GM19239 (cell line): Measurements from ENCODE around the gene DIP2C.

ENCODE experiments used
- DNase-seq: peaks from one replicate; pipeline ENCODE4 v3.0.0; 2011; ENCODE audit warnings: low spot score; ENCODE audit not compliant: insufficient read length
- FAIRE-seq: peaks from 2 replicates; lab custom pipeline; 2011; peaks lifted over from hg19 to GRCh38; lab: Jason Lieb, UNC

Gene DIP2C

GRCh38 chr10:565676-566075, 123.8 kb downstream of the DIP2C start:
- FAIRE-seq: no peak

DNA sequence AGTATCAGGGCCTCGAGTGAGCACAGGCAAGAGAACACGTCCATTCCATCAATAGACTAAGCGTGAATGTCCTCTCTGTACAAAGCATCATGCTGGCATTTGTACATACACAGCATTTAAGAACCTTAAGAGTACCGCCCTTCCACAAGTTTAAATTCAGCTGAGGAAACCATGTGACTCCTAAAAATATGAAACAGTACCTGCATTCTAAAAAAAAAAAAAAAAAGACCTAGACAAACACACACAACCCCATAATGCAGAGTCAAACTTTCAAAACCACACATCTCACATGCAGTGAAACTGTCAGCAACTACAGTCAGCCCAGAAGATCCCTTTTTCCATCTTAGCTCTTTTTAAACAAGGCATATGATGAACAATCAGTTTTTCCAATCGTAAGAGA, 124.3 kb downstream of the DIP2C start:
- FAIRE-seq (no peak), DNase-seq (no peak)

More at GRCh38 chr10:565676-566075, 123.8 kb downstream of the DIP2C start:
- DNase-seq: no peak

GRCh38 chr10:563827-564226, 125.6 kb downstream of the DIP2C start:
- no peak for DNase-seq
- no peak for FAIRE-seq

DNA sequence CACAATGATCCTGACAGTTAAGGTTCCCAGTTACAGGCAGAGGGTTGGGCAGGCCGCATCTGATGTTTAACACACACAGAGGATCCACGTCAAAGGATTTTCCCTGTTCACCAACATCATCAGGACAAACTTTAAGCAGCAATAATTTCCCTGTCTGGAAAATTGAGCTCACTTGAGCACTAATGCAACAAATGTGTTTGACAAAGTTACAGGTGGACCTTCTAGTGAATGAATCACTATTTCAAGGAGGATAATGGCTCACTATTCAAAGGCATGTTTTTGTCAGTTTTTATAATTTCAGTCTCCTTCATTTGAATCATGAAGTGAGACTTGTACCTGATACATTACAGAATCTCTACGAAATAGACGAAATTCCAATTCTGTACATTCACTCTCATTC, 127.3 kb downstream of the DIP2C start:
- no peak for DNase-seq
- FAIRE-seq: no peak

GRCh38 chr10:561721-562120, 127.7 kb downstream of the DIP2C start:
- DNase-seq (no peak), FAIRE-seq (no peak)

GRCh38 chr10:560314-560992, 129.0 kb downstream of the DIP2C start:
- FAIRE-seq (no peak), DNase-seq (no peak)

GRCh38 chr10:559767-560047, 129.8 kb downstream of the DIP2C start:
- FAIRE-seq: no peak
- DNase-seq: no peak

DNA sequence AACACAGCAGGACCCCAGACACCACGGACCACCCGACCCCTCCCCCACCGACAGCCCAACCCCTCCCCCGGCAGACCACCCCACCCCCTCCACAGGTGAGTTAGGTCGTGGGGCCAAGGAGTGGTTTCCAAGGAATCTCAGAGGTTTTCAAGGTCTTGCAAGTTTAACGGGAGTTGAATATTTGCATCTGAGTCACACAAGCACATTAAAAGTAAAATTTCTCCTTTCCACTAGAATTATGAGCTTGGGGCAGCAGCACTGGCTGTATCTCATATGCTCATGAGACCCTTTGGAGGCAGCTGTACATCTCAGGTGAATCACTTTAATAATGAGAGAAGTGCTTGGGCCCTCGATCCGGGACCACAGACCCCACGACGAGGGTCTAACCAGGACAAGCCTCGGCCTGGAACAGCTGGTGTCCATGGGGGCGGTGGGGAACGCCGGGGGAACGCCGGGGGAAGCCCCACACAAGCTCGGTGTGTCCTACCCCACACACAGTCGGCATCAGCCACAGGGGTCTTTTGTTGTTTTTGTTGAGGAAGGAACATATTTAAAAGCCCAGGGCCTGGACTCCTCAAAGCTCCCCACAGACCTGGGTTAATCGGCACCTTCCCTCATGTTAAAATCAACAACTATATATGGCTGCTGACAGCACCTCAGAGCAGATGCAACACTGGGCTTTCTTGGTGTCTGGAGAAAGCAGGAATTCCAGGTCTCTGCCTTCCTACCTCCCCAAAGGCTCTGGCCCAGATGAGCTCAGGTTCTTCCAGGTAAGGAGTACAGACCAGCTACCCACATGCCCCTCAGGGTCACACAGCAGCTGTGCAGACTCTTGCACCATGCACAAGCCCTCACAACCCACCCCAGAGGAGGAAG, 130.3 kb downstream of the DIP2C start:
- no peak for FAIRE-seq
- DNase-seq: no peak

GRCh38 chr10:558364-558763, 131.1 kb downstream of the DIP2C start:
- no peak for FAIRE-seq
- no peak for DNase-seq

DNA sequence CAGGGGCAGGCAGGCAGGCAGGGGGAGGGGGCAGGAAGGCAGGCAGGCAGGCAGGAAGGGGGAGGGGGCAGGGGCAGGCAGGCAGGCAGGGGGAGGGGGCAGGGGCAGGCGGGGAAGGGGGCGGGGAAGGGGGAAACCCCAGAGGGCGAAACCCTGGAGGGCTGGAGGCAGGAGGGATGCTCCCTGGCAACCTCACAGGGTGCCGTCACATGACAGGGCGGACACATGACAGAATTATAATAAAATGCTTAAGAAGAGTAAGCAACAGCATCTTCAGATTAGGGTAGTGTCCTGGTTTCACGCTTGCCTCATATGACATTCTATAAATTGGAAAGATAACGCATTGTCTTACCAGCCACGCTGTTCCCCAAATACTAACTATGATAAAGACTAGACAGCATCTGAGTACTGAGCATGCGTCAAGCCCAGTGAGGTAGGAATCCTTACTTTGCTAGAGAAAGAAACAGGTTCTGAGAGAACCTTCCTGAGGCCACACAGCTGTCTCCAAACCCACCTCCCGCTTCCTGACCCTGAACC, 131.6 kb downstream of the DIP2C start:
- FAIRE-seq: no peak
- DNase-seq: no peak

- DNase-seq: no peak
- FAIRE-seq: no peak
Observed at GRCh38 chr10:556971-557637, 132.4 kb downstream of the DIP2C start.

DNA sequence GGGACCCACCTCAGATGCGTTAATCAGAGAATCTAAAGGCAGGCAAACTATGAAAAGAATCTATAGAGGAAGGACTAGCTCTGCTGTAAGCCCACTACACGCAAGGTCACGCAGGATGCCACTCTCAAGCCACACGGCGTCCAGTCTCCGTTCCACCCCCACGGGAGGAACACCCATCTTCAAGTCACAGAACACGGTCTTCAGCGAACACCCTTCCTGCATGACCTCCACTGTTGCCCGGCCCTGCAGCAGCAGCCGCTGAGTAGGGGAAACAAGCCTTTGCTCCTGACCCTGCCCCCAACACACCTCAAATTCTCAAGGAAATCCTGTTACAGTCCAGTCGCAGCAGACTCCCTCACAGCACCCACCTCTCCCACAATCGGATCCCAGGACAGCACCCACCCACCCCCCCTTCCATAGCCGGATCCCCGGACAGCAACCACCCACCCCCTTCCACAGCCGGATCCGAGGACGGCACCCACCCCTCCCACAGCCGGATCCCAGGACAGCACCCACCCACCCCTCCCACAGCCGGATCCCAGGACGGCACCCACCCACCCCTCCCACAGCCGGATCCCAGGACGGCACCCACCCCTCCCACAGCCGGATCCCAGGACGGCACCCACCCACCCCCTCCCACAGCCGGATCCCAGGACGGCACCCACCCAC, 133.7 kb downstream of the DIP2C start:
- DNase-seq (no peak), FAIRE-seq (no peak)

DNA sequence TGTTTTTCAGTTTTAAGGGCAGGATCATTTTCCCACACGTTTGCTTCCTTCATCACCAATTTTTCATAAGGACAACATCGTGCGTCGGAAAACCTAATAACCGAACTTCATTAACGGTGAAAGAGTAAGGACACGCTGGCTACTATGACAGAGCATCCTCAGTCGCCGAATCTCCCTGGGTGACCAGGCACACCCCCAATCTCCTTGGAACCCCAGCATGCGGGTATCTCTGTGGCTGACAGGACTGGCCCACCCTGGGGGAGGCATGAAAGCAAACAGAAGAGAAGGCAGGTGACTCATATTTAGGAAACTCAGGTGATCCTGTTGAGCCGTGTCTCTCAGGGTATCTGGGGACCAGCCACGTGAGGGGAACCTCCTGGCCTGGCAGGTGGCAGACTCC, 134.2 kb downstream of the DIP2C start:
- FAIRE-seq (no peak), DNase-seq (no peak)

DNA sequence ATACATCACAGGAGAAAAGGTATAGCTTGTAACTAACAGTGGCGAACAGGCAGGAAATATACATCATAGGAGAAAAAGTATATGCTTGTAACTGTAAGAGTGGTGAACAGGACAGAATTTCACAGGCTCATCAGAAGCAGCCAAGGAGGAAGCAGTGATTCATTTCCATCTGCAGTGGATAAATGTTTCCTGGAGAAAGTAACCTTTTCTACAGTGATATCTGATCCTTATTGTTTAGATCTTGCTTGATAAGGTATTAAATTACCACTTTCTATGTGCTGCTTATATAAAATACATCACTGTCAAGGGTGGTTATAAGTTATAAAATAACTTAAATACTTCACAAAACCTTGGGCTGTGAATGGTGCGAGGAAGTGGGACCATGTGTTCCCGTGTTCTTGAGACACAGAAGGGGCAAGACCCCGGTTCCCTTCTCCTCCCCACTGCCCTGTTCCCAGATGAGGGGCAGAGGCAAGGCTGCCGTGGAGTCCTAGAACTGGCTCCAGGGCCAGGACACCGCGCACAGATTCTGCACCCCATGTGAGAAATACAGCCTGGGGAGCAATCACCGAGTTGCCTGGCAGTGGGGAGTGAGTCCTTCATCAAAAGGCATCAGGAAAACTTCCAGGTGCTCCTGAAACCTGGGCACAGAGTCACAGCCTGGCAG, 135.2 kb downstream of the DIP2C start:
- no peak for FAIRE-seq
- DNase-seq: no peak

GRCh38 chr10:553233-553632, 136.2 kb downstream of the DIP2C start:
- no peak for DNase-seq
- FAIRE-seq: no peak

- DNase-seq (no peak), FAIRE-seq (no peak)
Observed at GRCh38 chr10:552679-553078, 136.8 kb downstream of the DIP2C start.

DNA sequence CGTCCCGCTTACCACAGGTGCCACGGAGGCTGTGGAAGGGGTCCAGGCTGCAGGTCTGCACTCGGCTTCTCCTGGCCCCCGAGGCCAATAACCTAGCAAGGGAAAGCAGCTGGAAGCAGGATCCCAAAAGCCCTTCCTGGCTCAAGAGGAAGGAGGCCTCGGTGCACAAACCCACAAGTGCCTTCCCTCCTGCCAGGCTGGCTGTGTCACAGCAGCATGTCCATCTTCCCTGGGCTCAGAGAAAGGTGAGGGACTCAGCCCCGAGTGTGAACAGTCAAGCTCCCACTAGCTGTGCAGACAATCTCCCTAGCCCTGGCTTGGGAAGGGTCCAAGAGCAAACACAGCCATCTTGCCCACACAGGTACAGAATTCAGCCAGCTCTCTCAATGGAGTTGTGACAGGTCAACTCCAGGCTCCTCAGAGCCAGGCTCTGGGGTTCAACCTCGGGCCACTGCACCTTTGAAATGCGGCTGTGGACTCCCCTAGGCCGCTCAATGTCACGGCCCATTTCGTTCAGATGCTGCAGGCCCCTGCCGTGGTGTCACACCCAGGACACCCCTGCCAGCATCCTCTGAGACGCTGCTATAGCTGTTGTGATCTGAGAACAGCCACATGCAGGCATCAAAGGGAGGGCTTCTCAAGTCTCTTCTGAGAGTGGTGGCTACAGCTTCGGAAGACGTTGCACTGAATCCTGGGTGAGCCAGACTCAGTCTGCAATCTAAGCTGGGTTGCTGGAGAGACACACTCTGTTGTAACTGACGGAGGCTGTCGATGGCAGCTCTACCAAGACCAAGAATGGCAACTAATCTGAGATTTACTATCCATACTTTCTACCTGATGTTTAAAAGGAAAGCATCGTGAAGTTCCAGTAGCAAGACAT, 137.9 kb downstream of the DIP2C start:
- DNase-seq (no peak), FAIRE-seq (no peak)

GRCh38 chr10:550665-551372, 138.6 kb downstream of the DIP2C start:
- FAIRE-seq (no peak), DNase-seq (no peak)
